Renal cortical epithelial cell (primary cell): Measurements from ENCODE around the gene MFSD12. TPM values are rescaled to one million over a fixed set of nuclear protein-coding genes. Genes with fewer than 3 reads are reported as not detected.
A peak's percentile ranks its signal among the peaks of the same experiment; 100 is the strongest.

Source experiments
- DNase-seq: peaks from one replicate; pipeline ENCODE4 v3.0.0-alpha.2; 2011; ENCODE audit warnings: low read depth
- total RNA-seq: library from RNA; depleted of rRNA; stranded (reverse); fragments of >200 nt; gene quantifications from 2 replicates; pipeline ENCODE4 v1.2.3, GENCODE V29; 2014

The MFSD12 gene
- 156 and 227 TPM in 2 replicates for total RNA-seq

- DNase-seq, result peak; percentile 88
Observed at GRCh38 chr19:3557461-3558248, at the start of gene MFSD12. TSS of gene MFSD12 (minus strand) at chr19:3557586. CDS start at chr19:3557403, 183 bp downstream.

GRCh38 chr19:3606690-3607289 is 49.4 kb upstream of the MFSD12 start, which contains the start of gene TBXA2R:
TSS of gene TBXA2R (minus strand) at chr19:3606875. CDS start at chr19:3600634, 6,241 bp downstream.
- DNase-seq, result no peak

DNA sequence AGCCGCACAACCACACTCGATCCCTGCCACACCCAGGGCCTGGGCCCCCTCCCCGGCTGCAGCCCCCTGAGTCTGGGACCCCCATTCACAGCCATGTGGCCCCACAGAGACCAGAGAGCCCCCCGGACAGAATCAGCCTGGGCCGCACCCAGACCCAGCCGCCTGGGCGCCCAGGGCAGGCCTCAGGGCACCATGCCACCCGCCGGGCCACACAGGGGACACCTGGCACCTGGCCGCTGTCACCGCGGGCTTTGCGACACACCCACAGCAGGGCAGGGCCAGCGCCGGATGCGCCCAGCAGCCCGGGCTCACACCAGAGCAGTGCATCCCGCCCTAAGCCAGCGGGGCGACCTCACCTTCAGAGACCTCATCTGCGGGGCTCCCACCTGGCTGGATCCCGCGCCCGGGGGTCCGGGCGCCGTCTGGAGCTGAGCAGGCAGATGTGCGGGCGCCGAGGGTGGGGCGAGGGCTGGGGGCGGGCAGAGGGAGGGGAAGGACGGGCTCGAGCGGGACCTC is 48.8 kb upstream of the MFSD12 start:
- DNase-seq, result no peak

DNA sequence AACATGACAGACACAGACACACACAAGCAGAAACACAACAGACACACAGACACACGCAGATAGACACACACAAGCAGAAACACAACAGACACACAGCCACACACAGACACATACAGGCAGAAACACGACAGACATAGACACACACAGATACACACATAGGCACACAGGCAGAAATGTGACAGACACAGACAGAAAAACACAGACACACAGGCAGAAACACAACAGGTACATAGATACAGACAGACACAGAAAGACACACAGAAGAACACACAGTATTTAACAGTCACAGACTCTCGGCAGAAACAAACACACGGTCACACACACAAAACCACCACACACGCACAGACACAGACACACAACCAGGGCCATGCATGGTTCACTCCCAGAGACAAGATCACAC is 48.4 kb upstream of the MFSD12 start:
- DNase-seq, result no peak

DNA sequence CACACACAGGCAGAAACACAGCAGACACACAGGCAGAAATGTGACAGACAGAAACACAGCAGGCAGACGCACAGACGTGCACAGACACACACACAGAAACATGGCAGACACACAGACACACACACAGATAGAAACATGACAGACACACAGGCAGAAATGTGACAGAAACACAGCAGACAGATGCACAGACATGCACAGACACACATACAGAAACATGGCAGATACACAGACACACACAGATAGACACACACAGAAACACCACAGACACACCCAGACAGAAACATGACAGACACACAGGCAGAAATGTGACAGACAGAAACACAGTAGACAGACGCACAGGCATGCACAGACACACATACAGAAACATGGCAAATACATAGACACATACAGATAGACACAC is 48.0 kb upstream of the MFSD12 start:
- DNase-seq, result no peak

- no peak for DNase-seq
Observed at GRCh38 chr19:3604987-3605343, 47.6 kb upstream of the MFSD12 start.

DNA sequence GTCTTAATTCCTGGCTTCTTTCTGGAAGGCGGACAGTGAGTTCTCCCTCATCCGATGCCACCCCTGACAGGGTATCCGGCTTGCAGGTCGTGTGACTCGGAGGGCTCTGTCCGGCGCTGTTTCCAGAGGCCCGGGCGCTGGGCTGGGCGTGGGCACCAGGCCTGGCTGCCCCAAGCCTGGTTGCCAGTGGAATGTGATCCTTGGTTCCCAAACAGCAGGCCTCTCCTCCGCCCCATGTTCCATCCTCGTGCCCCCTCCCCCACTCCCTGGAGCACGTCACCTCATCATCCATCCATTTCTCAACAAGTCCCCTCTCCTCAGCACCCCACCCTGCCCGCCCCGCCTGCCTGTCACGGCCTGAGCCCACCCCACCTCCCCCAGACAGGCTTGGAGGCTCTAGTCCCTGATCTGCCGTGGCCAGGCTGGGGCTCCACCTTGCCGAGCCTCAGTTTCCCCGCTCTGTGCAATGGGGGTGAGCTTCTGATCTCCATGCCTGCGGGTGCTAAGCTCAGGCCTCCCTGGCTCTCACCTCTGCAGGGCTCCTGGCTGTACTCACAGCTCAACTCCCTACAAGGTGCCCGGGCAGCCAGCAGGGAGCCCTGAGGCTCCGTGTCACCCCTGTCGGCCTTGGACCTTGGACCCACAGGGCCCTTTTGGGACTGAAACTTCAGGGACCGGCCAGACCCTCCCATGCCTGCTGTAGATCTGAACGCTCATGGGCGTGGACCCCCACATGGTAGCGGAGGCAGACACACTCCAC is 47.0 kb upstream of the MFSD12 start:
- DNase-seq, result no peak

GRCh38 chr19:3603121-3603811 is 45.9 kb upstream of the MFSD12 start:
- peak; percentile 26 for DNase-seq

GRCh38 chr19:3601021-3601420 is 43.6 kb upstream of the MFSD12 start:
- no peak for DNase-seq

GRCh38 chr19:3599776-3600187 is 42.4 kb upstream of the MFSD12 start:
- no peak for DNase-seq

DNA sequence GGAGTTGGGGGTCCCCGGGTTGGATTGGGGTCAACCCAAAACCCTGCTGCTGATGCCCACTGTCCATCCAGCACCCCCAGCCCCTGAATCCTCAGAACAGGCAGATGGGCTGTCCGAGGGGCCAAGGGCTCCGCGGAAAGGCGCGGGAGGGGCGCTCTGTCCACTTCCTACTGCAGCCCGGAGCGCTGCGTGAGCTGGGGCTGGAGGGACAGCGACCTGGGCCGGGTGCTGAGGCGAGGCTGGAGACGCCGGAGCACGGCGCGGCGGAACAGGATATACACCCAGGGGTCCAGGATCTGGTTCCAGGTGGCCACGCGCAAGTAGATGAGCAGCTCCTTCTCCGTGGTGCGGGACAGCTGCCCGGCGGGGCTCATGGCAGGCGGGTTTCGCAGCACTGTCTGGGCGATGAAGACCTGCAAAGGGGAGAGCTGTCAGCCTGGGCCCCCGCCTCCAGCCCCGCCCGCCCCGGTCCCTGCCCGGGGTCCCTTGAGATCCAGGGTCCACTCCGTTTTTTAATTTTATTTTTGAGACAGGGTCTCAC is 38.2 kb upstream of the MFSD12 start:
- no peak for DNase-seq

GRCh38 chr19:3593156-3593555 is 35.8 kb upstream of the MFSD12 start:
- no peak for DNase-seq

DNA sequence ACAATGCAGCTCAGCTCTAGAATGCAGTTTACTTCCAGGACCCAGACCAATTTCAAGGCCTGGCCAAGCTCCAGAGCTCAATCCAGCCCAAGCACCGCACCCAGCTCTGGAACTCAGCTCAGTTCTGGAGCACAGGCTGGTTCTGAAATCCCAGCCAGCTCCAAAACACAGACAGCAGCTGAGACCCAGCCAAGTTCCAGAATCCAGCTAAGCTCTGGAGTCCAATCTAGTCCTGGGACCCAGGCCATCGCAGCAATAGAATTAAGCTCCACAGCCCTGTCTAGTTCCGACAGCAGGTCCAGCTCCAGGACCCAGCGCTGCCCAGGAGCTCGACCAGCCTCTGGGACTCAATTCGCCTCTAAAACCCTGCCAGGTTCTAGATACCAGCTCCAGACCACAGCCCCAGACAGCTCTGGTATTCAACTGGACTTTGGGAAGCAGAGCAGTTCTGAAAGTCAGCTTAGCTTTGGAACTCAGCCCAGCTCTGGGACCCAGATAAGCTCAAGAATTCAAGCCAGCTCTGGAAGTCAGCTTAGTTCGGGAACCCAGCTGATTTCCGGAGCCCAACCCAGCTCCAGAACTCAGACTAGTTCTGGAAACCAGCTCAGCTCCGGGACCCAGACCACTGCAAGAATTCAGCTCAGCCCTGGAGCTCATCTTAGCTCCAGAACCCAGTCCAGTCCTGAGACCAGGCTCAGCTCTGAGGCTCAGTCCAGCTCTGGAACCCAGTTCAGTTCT is 34.7 kb upstream of the MFSD12 start:
- no peak for DNase-seq

GRCh38 chr19:3590991-3591659 is 33.7 kb upstream of the MFSD12 start:
- no peak for DNase-seq

DNA sequence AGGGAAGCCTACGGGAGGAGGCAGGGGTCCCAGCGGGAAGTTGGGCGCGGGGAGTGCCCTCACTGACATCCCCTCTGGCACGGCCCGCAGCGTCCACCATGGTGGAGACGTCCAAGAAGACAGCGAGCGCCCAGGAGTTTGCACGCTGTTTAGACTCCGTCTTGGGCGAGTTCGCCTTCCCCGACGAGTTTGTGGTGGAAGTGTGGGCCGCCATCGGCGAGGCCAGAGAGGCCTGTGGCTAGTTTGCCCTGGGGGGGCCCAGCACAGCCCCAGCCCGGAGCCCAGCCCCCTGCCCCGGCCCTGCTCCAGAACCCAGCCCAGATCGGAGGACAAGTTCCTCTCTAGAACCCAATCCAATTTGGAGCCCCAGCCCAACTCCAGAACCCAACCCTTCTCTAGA is 32.6 kb upstream of the MFSD12 start:
- no peak for DNase-seq

DNA sequence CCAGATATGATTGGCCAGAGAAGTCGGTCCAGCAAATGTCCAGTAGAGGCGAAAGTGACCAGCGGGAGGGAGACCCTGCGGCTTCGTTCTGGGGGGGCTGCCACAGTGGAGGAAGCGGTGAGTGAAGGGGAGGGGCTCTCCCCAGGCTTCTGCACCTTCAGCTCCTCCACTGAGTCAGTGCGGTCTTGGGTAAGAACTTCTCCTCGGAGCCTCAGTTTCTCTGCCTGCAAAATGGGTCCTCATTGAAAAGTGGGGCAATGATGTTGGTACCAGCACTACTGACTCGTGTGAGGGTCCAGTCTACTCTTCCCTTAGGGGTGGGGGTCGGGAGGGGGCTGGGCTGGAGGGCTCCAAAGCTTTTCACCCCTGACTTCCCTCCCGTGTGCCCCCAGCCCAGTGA is 32.1 kb upstream of the MFSD12 start:
- no peak for DNase-seq

GRCh38 chr19:3586707-3587346 is 29.4 kb upstream of the MFSD12 start:
- no peak for DNase-seq

DNA sequence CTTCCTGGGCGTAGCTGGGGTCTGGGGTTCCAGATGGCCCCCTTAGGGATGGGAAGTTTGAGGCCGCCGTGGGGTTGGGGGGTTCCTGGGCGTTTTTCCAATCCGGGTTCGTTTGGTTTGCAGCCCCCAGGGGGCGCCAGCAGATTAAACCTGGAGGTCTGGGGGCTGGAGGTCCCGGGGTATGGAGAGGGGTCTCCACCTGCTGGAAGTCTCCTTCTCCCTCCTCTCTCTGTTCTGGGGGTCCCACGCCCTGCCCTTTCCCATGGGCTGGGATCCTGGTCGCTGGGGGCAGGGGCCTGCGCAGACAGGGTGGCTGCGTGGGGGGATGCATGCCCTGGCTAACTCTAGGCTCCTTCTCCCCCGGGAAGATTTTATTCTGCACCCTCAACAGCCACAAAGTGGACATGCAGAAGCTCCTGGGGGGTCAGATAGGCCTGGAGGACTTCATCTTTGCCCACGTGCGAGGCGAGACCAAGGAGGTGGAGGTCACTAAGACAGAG is 28.8 kb upstream of the MFSD12 start:
- DNase-seq, result no peak

DNA sequence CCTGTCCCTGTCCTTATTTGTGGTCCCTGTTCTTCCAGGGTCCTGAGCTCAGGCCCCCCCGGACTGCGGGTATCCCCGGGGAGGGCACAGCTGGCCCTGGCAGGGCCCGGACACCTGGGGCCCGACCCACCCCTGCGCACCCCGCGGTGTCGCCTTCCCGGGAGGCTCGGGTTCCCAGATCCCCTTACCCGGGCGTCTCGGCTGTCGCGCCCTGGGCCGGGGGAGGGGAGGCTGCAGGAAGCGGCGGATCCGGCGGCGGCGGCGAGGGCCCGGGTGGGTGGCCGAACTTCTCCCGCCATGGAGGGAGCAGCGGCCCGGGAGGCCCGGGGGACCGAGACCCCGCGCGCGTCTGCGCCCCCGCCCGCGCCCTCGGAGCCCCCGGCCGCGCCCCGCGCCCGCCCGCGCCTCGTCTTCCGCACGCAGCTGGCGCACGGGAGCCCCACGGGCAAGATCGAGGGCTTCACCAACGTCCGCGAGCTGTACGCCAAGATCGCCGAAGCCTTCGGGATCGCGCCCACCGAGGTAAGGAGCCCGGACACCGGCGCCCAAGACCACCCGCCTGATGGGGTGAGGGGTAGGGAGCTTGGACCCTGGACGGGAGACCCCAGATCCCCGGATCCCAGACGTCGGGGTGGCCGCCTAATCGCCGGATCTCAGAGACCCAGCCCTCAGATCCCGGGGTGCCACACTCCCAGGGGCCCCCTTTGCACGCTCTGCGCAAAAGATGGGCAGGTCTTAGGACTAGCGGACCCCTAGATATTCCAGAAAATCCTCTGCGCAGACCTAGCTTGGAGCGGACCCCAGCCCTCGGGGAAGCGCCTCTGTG is 28.1 kb upstream of the MFSD12 start, which contains the start of gene GIPC3:
Gene GIPC3 (plus strand): TSS at position 178 of the 826 bp plus-strand sequence. CDS start 120 bp downstream, at position 298.
- no peak for DNase-seq
